ENCODE data around the gene WDPCP. TPM values are rescaled to one million over a fixed set of nuclear protein-coding genes. Genes with fewer than 3 reads are reported as not detected.

Gene WDPCP
- total RNA-seq, 1 experiment from 2014 or later: 7.4 TPM

GRCh38 chr2:63572001-63572400 lies 16.3 kb downstream of the WDPCP start:
- ATAC-seq (no peak), DNase-seq (ENCODE audit: low read depth, low spot score) (no peak)
- Histone ChIP-seq H3K4me3 (ENCODE audit: low read depth in 2 of 2, low read length in 2 of 2) (no peak overlapping the region), H3K27ac (ENCODE audit: low read length) (no peak overlapping the region), H3K4me1 (ENCODE audit: control insufficient read depth, insufficient read depth, low read length) (no peaks in the 10 kb centered on the region), H3K27me3 (ENCODE audit: control insufficient read depth, insufficient read depth, low read length) (no peaks in the 10 kb centered on the region), H3K36me3 (ENCODE audit: control insufficient read depth, insufficient read depth, low read length) (no peaks in the 10 kb centered on the region), H3K9me3 (ENCODE audit: control insufficient read depth, insufficient read depth, low read depth, low read length) (no peaks in the 10 kb centered on the region)
- ChIA-PET POLR2A (interaction anchor here (0.6 kb wide), 1 partner anchor 511 kb away, joined by 7 read pairs; no protein-coding TSS in a partner anchor), CTCF (no interaction called here)
- no peak for TF ChIP-seq REST (IDR thresholded peaks at IDR 0.05; ENCODE audit: insufficient read depth in 1 of 2, low read depth in 2 of 2, low read length in 1 of 2)
- no peak for TF ChIP-seq TCF7L2 (IDR thresholded peaks at IDR 0.05; ENCODE audit: low read depth, low read length)
- no peak for TF ChIP-seq POLR2AphosphoS5 (IDR thresholded peaks at IDR 0.05; ENCODE audit: low read depth, low read length)
- TF ChIP-seq SIN3A (IDR thresholded peaks at IDR 0.05; ENCODE audit: borderline replicate concordance, insufficient read depth, low read depth, low read length): no peak
- no peak for TF ChIP-seq CTCF (IDR thresholded peaks at IDR 0.05)
- in situ Hi-C loops (cut with HindIII; ENCODE audit: low pct_unique_long_range_greater_than_20kb, low sequenced_read_pairs): no loop called here
- BruUV-seq (replicated peaks): no TSS peak
- intact Hi-C loops (cut with micrococcal nuclease; ENCODE audit: unreplicated experiment): no loop called here

- BruUV-seq (replicated peaks): no TSS peak
- CTCF ChIA-PET: no interaction called here
- POLR2A ChIA-PET: interaction anchor here (0.7 kb wide), 1 partner anchor 11 kb away, joined by 7 read pairs; no protein-coding TSS in a partner anchor
- in situ Hi-C loops (cut with HindIII; ENCODE audit: low pct_unique_long_range_greater_than_20kb, low sequenced_read_pairs) (no loop called here), intact Hi-C loops (cut with micrococcal nuclease; ENCODE audit: unreplicated experiment) (no loop called here)
- ATAC-seq (no peak), DNase-seq (ENCODE audit: low read depth, low spot score) (no peak)
- Histone ChIP-seq H3K9me3 (ENCODE audit: control insufficient read depth, insufficient read depth, low read depth, low read length) (no peaks in the 10 kb centered on the region), H3K4me3 (ENCODE audit: low read depth in 2 of 2, low read length in 2 of 2) (no peak overlapping the region), H3K27me3 (ENCODE audit: control insufficient read depth, insufficient read depth, low read length) (no peaks in the 10 kb centered on the region), H3K27ac (ENCODE audit: low read length) (no peak overlapping the region), H3K4me1 (ENCODE audit: control insufficient read depth, insufficient read depth, low read length) (no peaks in the 10 kb centered on the region), H3K36me3 (ENCODE audit: control insufficient read depth, insufficient read depth, low read length) (no peaks in the 10 kb centered on the region)
- TF ChIP-seq REST (IDR thresholded peaks at IDR 0.05; ENCODE audit: insufficient read depth in 1 of 2, low read depth in 2 of 2, low read length in 1 of 2) (no peak), TCF7L2 (IDR thresholded peaks at IDR 0.05; ENCODE audit: low read depth, low read length) (no peak), CTCF (IDR thresholded peaks at IDR 0.05) (no peak), POLR2AphosphoS5 (IDR thresholded peaks at IDR 0.05; ENCODE audit: low read depth, low read length) (no peak), SIN3A (IDR thresholded peaks at IDR 0.05; ENCODE audit: borderline replicate concordance, insufficient read depth, low read depth, low read length) (no peak)
These were observed 17.0 kb downstream of the WDPCP start for GRCh38 chr2:63571291-63571690.
